SU-DHL-6 (cell line): ENCODE data around the gene TADA3.

Experiments used
- CTCF ChIP-seq: fragments of 200-600 bp; sonication (generic); IDR thresholded peaks from one replicate; pipeline ENCODE4 v1.5.1; 2017; ENCODE audit warnings: antibody characterized with exemption, mild to moderate bottlenecking, low read length, moderate library complexity; ENCODE audit not compliant: insufficient read depth, poor library complexity, severe bottlenecking
- EZH2phosphoT487 ChIP-seq: fragments of 200-600 bp; sonication (generic), shearing (Covaris generic); conservative IDR thresholded peaks from 2 replicates; pipeline ENCODE4 v1.6.1; 2018; ENCODE audit warnings: mild to moderate bottlenecking, antibody characterized with exemption, low read length, moderate library complexity, mixed read lengths

- TF ChIP-seq CTCF (no peak), EZH2phosphoT487 (no peak)
These were observed 59.5 kb downstream of the TADA3 start for GRCh38 chr3:9732740-9733115.
